Stimulated activated naive CD8-positive, alpha-beta T cell treated with anti-CD3 and anti-CD28 coated beads, Interleukin-15, Interleukin-2, amounts not matched to agents 100 ng/mL and 50 ng/mL, for 24 hours (primary cell): ENCODE results near the gene SNRNP200.

Experiments
- H3K27ac Mint-ChIP-seq: one replicate; pipeline ENCODE4 v1.8.0; 2021; ENCODE audit warnings: mild to moderate bottlenecking, mixed read lengths
- H3K27me3 Mint-ChIP-seq: one replicate; pipeline ENCODE4 v1.8.0; 2021; ENCODE audit warnings: mixed read lengths
- H3K36me3 Mint-ChIP-seq: one replicate; pipeline ENCODE4 v1.8.0; 2021; ENCODE audit warnings: low read depth, mixed read lengths
- H3K4me1 Mint-ChIP-seq: one replicate; pipeline ENCODE4 v1.8.0; 2021; ENCODE audit warnings: low read depth, mixed read lengths
- H3K4me3 Mint-ChIP-seq: one replicate; pipeline ENCODE4 v1.8.0; 2021; ENCODE audit warnings: mild to moderate bottlenecking, mixed read lengths
- H3K9me3 Mint-ChIP-seq: one replicate; pipeline ENCODE4 v1.8.0; 2021; ENCODE audit warnings: mixed read lengths

The SNRNP200 gene

DNA sequence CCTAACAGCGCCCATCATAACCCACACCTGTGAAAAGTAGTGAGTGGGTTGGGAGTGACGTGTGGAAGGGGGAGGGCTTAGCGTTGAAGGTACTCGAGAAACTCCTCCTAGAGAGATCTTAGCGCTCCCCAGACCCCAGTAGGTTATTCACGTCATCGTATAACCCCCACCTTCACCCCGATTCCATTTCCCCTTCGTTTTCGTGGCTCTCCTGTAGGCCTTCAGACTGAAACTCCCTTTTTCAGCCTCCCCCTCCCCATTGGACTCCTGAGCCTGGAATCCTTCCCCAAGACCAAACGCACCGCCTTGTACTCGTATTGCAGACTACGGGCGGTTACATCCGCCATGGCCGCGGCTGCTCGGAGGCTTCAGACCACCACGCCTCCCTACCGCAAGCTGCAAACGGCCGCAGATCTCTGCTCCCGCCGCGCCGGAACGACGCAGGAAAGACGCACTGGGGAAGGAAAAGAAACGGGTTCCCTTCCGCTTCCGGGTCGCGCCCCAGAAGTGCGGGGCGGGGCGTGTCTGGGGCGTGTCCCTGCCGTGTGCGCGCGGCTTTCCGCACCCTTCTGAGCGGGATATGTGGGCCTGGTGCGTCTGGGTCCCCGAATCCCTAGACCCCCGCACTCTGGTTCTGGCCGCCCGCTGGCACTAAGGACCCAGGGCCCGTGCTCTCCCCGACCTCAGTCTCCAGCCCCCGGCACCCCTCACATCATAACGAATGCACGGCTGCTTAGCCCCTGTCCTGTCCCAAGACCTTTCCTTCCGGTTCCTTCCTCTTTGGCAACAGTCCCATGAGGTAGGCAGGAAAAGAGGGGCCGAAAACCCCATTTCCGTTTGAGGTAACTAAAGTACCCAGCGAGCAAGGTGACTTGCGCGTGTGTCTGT is at the start of gene SNRNP200:
Gene SNRNP200, minus strand, starts transcription at position 456 of the 888 bp plus-strand sequence. Its CDS starts 109 bp downstream, at position 347.
- Mint-ChIP-seq H3K4me1 (peaks cover 55% of the 10 kb centered on the region), H3K4me3 (peak within 1 kb of the TSS; percentile 97), H3K9me3 (no peaks in the 10 kb centered on the region), H3K36me3 (peaks cover 51% of the 10 kb centered on the region), H3K27ac (peak within 1 kb of the TSS; percentile 98), H3K27me3 (no peaks in the 10 kb centered on the region)

DNA sequence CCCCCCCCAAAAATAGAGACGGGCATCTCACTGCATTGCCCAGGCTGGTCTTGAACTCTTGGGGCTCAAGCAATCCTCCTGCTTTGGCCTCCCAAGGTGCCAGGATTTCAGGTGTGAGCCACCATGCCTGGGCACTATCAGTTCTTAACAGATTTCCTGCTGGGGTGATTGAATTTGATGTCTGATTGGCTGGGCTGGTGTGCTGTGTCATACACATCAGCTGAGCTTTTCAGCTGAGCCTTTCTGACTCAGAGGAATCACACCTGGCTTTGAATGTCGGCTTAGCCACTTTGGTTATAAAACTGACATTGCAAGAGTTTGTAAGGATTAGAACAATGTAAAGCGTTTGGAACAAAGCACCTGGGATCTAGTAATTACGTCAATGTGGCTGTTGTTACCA is 49.1 kb upstream of the SNRNP200 start:
- H3K4me3 Mint-ChIP-seq: no peak overlapping the region
- H3K9me3 Mint-ChIP-seq: no peaks in the 10 kb centered on the region
- no peaks in the 10 kb centered on the region for H3K27me3 Mint-ChIP-seq
- H3K36me3 Mint-ChIP-seq: peaks cover 82% of the 10 kb centered on the region
- no peak overlapping the region for H3K27ac Mint-ChIP-seq
- H3K4me1 Mint-ChIP-seq: no peaks in the 10 kb centered on the region

DNA sequence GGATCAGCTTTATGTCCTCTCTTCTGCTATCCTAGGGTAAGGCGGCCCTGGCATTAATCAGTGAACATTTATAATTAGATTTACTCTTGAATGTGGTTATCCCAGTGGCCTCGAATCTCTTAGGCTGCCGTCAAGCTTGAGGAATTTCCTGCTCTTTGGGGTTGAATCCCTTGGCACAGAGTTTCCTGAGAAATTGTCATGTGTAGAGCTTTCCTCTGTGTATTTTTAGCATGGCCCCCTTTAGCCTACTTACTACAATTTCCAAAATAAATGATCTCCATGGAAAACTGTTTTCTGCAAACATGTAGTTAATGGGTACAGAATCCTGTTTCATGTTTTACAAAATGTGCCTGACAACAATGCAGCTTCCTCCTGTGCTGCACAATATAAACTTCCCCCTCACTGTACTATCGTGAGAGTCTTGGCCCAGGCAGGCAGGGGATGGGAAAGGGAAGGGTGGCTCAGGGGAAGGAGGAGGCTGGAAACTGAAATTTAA is 48.3 kb upstream of the SNRNP200 start:
- H3K27ac Mint-ChIP-seq: no peak overlapping the region
- no peaks in the 10 kb centered on the region for H3K9me3 Mint-ChIP-seq
- no peaks in the 10 kb centered on the region for H3K27me3 Mint-ChIP-seq
- H3K4me1 Mint-ChIP-seq: no peaks in the 10 kb centered on the region
- peaks cover 83% of the 10 kb centered on the region for H3K36me3 Mint-ChIP-seq
- no peak overlapping the region for H3K4me3 Mint-ChIP-seq

DNA sequence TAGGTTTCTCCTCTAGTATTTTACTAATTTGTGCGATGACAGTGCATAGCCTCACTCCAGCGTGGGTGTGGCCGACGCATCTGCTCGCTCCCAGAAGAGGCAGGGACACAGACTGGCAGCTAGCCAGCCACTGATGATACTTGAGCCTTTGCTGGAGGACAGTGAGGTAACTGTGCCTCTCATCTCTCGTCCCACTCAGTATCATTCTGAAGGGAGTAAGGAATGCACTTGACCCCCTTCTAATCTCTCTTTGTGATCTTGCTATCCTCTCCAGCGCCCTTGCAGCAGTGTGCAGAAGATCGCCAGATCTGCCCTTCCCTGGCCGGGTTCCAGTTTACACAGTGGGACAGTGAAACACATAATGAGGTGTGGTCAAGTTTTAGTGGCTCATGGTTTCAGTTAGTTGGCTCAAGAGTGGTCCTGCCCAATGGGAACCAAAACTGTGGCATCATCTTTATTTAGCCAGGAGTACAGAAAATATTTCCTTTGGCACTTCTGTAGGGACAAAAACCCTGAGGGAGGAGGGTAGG is 47.8 kb upstream of the SNRNP200 start:
- peaks cover 81% of the 10 kb centered on the region for H3K36me3 Mint-ChIP-seq
- H3K27me3 Mint-ChIP-seq: no peaks in the 10 kb centered on the region
- no peak overlapping the region for H3K4me3 Mint-ChIP-seq
- no peak overlapping the region for H3K27ac Mint-ChIP-seq
- no peaks in the 10 kb centered on the region for H3K9me3 Mint-ChIP-seq
- H3K4me1 Mint-ChIP-seq: no peaks in the 10 kb centered on the region

DNA sequence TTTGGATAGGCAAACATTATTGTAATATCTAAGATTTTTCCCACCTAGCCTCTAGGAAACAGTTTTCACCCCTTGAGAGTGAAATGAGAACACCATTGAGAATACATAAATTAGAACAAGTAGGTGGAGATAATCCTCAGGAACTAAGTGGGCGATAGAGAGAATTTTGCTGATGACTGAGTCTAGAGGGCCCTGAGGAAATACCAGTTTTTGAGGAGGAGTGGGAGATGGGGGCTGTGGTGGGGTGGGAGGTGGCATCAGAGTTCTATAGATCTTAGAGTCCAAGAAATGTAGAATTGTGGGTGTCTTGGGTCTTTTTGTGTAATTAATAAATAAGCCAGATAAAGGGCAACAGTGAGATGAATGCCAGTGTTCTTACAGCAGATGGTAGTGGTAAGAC is 42.0 kb upstream of the SNRNP200 start:
- Mint-ChIP-seq H3K36me3 (peaks cover 84% of the 10 kb centered on the region), H3K4me1 (peaks cover 31% of the 10 kb centered on the region), H3K27ac (no peak overlapping the region), H3K9me3 (no peaks in the 10 kb centered on the region), H3K4me3 (no peak overlapping the region), H3K27me3 (no peaks in the 10 kb centered on the region)

DNA sequence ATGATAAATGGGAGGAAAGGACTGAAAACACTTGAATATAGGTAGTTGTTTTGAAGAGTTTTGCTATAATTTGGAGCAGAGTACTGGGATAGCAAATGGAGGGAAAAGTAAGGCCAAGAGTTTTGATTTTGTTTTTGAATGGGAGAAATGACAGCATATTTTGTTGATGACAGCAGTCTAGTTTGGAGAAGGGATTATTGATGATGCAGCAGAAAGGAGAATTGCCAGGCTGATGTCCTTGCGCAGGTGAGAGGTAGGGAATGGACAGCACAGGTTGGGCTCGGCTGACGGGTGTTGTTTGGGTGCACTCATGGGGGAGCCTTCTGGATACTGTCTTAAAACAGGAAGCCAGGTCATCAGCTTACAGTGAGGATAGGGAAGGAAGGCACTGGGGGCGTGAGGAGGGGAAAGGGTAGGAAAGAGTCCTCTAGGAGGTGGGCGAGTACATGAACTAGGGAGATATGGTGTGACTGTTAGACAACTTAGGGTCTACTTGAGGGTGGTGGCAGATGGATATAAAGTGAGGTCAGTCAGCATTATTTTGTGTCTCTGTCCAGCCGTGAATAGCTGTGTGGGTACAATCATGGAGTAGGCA is 40.6 kb upstream of the SNRNP200 start:
- Mint-ChIP-seq H3K4me3 (no peak overlapping the region), H3K36me3 (peaks cover 89% of the 10 kb centered on the region), H3K9me3 (no peaks in the 10 kb centered on the region), H3K27me3 (no peaks in the 10 kb centered on the region), H3K27ac (no peak overlapping the region), H3K4me1 (peaks cover 46% of the 10 kb centered on the region)

DNA sequence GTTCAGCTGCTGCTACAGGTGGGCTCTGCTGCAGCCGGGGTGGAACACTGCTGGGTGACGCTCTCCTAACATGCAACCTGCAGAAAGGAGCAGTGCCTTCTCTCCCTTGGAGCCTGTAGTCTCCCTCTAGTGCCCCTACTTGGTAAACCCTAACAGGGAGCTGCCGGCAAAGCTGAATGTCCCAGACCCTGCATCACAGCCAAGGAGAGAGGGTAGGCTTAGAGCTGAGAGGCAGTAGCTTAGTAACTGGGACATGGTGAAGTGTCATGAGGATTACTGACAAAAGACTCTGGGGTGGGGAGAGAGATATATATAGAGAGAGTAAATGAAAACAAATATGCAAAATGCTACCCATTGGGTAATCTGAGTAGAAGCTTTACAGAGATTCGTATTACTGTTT is 40.1 kb upstream of the SNRNP200 start:
- Mint-ChIP-seq H3K4me1 (peaks cover 51% of the 10 kb centered on the region), H3K4me3 (no peak overlapping the region), H3K9me3 (no peaks in the 10 kb centered on the region), H3K27me3 (no peaks in the 10 kb centered on the region), H3K36me3 (peaks cover 89% of the 10 kb centered on the region), H3K27ac (no peak overlapping the region)

DNA sequence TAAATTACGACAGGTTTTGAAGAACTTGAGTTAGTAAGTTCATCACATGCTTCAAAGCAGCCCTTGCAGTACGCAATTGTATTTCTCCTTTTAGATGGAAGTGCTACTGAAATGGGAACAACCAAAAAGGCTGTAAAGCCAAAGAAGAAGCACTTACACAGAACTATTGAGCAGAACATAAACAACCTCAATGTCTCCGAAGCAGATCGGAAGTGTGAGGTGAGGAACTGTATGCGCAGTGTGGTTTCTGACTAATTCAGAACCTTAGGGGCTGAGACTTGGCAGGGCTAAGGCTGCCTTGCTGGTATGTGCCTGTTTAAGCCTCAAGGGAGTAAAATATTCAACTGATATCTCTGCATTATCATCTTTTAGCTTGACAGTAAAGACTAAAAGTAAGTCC is 38.7 kb upstream of the SNRNP200 start:
- Mint-ChIP-seq H3K9me3 (no peaks in the 10 kb centered on the region), H3K36me3 (peaks cover 87% of the 10 kb centered on the region)

DNA sequence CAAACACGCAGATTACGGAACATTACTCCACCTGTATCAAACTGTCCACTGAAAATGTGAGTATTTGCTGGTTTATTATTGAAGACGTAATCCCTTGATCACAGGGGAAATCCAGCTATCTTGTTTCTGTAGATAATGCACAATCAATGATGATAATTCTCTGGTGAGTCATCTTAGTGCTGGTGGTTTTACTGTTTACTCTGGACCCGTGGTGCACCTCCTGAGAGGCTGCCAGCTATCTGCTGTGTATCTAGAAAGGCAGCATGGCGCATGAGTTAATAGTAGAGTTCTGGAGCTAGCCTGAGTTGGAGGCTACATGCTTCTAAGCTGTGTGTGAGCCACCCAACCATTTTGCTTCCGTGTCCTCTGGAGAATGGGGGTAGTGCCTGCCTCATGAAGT is 36.7 kb upstream of the SNRNP200 start:
- Mint-ChIP-seq H3K27me3 (no peaks in the 10 kb centered on the region), H3K27ac (peak overlapping the region; percentile 26), H3K9me3 (no peaks in the 10 kb centered on the region), H3K36me3 (peaks cover 81% of the 10 kb centered on the region), H3K4me1 (peaks cover 71% of the 10 kb centered on the region), H3K4me3 (no peak overlapping the region)

More for the DNA sequence above, 38.7 kb upstream of the SNRNP200 start:
- Mint-ChIP-seq H3K27me3 (no peaks in the 10 kb centered on the region), H3K4me3 (no peak overlapping the region), H3K4me1 (peaks cover 58% of the 10 kb centered on the region), H3K27ac (peak overlapping the region; percentile 24)

DNA sequence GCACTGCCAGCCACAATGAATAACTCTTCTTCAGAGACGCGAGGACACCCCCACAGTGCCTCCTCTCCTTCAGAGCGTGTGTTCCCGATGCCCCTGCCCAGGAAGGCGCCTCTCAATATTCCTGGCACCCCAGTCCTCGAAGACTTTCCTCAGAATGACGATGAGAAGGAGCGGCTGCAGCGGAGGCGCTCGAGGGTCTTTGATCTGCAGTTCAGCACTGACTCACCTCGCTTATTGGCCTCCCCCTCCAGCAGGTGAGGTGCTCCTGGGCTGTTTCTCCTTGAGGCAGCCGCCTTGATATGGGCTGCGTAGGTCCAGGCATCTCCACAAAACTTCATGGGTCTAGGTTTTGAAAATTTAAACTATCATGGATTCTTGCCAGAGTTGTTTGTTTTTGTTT is 36.3 kb upstream of the SNRNP200 start:
- peak overlapping the region; percentile 26 for H3K27ac Mint-ChIP-seq
- peaks cover 80% of the 10 kb centered on the region for H3K36me3 Mint-ChIP-seq
- peaks cover 76% of the 10 kb centered on the region for H3K4me1 Mint-ChIP-seq
- H3K9me3 Mint-ChIP-seq: no peaks in the 10 kb centered on the region
- H3K27me3 Mint-ChIP-seq: no peaks in the 10 kb centered on the region
- H3K4me3 Mint-ChIP-seq: no peak overlapping the region

DNA sequence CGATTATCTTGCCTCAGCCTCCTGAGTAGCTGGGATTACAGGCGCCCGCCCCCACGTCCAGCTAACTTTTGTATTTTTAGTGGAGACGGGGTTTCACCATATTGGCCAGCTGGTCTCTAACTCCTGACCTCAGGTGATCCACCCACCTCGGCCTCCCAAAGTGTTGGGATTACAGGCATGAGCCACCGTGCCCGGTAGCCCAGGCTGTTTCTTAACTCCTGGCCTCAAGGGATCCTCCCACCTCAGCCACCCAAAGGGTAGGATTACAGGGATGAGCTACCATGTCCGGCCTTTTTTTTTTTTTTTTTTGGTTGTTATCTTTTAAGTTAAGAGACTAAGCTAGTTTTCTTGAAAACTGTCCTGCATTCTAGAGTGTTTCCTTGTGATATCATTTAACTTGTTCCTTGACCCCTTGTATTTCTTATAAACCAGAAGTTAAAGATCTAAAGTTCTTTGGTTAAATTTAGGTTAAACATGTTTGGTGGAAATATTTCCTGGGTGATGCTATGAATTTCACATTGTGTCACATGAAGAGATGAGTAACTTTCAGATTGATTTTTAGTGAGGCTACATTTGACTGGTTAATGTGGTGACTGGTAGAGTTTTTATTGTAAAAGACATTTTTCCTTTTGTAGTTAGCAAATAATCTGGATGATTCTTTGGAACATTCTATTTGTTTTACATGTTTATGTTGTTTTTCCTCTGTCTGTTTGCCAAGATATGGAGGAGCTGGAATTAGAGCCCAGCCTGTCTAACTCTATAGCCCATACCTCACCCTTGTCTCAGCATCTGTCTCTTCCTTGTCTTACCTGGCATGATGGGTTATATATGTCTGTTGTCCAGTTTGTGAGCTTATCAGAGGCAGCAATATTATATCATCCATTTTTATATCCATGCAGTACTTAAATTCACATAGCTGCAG is 35.4 kb upstream of the SNRNP200 start:
- H3K27ac Mint-ChIP-seq: peak overlapping the region; percentile 57
- peaks cover 78% of the 10 kb centered on the region for H3K36me3 Mint-ChIP-seq
- H3K27me3 Mint-ChIP-seq: no peaks in the 10 kb centered on the region
- peaks cover 81% of the 10 kb centered on the region for H3K4me1 Mint-ChIP-seq
- peak overlapping the region; percentile 59 for H3K4me3 Mint-ChIP-seq
- H3K9me3 Mint-ChIP-seq: no peaks in the 10 kb centered on the region

DNA sequence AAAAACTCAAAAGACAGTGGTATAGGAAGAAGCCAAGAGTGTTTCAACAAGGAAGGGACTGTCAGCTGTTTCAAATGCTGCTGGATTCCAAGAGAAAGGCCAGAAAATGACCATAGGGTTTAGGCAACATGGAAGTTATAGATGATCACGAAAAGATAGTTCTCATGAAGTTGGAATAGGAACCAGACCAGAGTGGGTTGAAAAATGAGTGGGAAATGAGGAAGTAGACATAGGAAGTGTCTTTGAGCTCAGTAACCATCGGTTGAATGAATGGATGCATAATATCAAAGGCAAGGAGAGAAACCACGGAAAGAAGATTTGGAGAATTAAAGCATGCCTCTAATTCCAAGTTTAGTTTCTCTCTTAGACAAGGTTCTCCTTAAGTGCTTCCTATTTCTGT is 31.5 kb upstream of the SNRNP200 start:
- Mint-ChIP-seq H3K27me3 (no peaks in the 10 kb centered on the region), H3K9me3 (no peaks in the 10 kb centered on the region), H3K36me3 (peaks cover 42% of the 10 kb centered on the region), H3K4me1 (peaks cover 65% of the 10 kb centered on the region), H3K4me3 (peak overlapping the region; percentile 92), H3K27ac (peak overlapping the region; percentile 86)

DNA sequence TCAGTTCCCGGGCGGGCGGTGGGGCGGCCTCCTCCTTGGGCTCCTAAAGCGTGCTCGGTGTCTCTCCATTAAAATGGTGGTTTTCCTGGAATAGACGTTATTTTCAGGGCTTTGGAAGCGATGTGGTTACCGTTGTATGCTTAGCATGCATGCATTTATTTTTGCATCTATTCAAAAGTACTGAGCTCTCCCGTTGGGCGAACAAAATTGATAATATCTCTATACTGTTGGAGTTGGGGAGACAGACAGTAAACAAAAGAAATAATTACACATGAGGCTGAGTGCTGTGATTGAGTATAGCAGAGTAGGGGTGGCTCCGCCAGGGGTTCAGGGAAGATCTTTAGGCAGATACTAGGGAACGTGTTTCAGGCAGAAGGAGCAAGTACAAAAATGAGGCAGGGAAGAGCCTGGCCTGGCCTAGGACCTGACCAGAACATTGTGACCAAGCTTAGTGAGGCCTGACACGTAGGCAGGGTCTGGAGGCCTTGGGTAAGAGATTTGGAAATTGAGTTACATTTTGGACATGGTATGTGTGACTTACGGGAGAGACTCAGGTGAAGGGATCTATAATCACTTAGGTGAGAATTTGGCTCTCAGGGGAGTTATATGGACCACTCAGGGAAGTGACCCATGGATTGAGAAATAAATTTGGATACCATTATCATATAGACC is 30.9 kb upstream of the SNRNP200 start:
- H3K36me3 Mint-ChIP-seq: peaks cover 36% of the 10 kb centered on the region
- H3K4me1 Mint-ChIP-seq: peaks cover 59% of the 10 kb centered on the region
- no peaks in the 10 kb centered on the region for H3K9me3 Mint-ChIP-seq
- no peaks in the 10 kb centered on the region for H3K27me3 Mint-ChIP-seq
- peak overlapping the region; percentile 92 for H3K4me3 Mint-ChIP-seq
- peak overlapping the region; percentile 86 for H3K27ac Mint-ChIP-seq

DNA sequence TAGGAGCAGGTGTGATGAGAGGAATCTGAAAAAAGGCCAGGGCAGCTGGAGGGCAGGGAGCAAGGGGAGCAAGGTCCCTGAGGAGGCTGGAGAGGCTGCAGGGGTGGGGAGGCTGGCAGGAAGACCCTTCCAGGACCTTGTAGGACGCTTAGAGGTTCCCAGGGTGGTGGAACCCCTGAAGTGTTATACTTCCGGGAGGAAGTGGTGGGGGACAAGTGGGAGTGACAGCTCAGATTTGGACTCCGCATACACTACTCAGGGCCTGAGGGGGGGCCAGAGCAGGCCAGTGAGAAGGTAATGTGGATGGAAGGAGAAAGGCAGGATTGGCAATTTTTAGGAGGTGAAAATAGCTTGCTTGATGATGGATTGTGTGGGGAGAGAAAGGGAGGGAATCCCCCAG is 28.4 kb upstream of the SNRNP200 start:
- Mint-ChIP-seq H3K4me1 (peaks cover 49% of the 10 kb centered on the region), H3K9me3 (no peaks in the 10 kb centered on the region), H3K27ac (peak overlapping the region; percentile 7), H3K4me3 (peak overlapping the region; percentile 37), H3K27me3 (no peaks in the 10 kb centered on the region), H3K36me3 (peaks cover 27% of the 10 kb centered on the region)
